Smooth muscle cell (in vitro differentiated cells): ENCODE data around the gene KCNMA1. TPM values are rescaled to one million over a fixed set of nuclear protein-coding genes. Genes with fewer than 3 reads are reported as not detected.

ENCODE experiments used
- DNase-seq: peaks from one replicate; lab custom pipeline; 2025; ENCODE audit not compliant: unreplicated experiment; lab: John Stamatoyannopoulos, UW
- H2AFZ ChIP-seq: fragments of 200-600 bp; sonication (generic); 2 replicates; pipeline ENCODE4 v1.6.0; 2016; ENCODE audit warnings: antibody characterized with exemption, low read depth, mild to moderate bottlenecking
- H3F3A ChIP-seq: fragments of 200-600 bp; sonication (generic); 2 replicates; pipeline ENCODE4 v1.6.0; 2017; ENCODE audit warnings: antibody characterized with exemption, low read depth
- H3K27ac ChIP-seq: fragments of 200-600 bp; sonication (generic); 2 replicates; pipeline ENCODE4 v1.5.1; 2016; ENCODE audit warnings: low read depth, mild to moderate bottlenecking
- H3K27me3 ChIP-seq: fragments of 200-600 bp; sonication (generic); 2 replicates; pipeline ENCODE4 v1.6.1; 2016; ENCODE audit warnings: low read depth, mild to moderate bottlenecking
- H3K36me3 ChIP-seq: fragments of 200-600 bp; sonication (generic); 2 replicates; pipeline ENCODE4 v1.5.1; 2016; ENCODE audit warnings: low read depth
- H3K4me1 ChIP-seq: fragments of 200-600 bp; sonication (generic); 2 replicates; pipeline ENCODE4 v1.5.1; 2016; ENCODE audit warnings: low read depth
- H3K4me2 ChIP-seq: fragments of 200-600 bp; sonication (generic); 2 replicates; pipeline ENCODE4 v1.6.0; 2016; ENCODE audit warnings: mild to moderate bottlenecking
- H3K4me3 ChIP-seq: fragments of 200-600 bp; sonication (generic); 2 replicates; pipeline ENCODE4 v1.5.1; 2016; ENCODE audit warnings: mild to moderate bottlenecking
- H3K79me2 ChIP-seq: fragments of 200-600 bp; sonication (generic); 2 replicates; pipeline ENCODE4 v1.6.0; 2016; ENCODE audit warnings: low read depth, mild to moderate bottlenecking
- H3K9ac ChIP-seq: fragments of 200-600 bp; sonication (generic); 2 replicates; pipeline ENCODE4 v1.6.0; 2016; ENCODE audit warnings: low read depth
- H3K9me3 ChIP-seq: fragments of 200-600 bp; sonication (generic); replicated peaks from 2 replicates; pipeline ENCODE4 v1.5.1; 2016; ENCODE audit warnings: low read depth
- H4K20me1 ChIP-seq: fragments of 200-600 bp; sonication (generic); 2 replicates; pipeline ENCODE4 v1.6.0; 2016; ENCODE audit warnings: low read depth
- CTCF ChIP-seq: fragments of 200-600 bp; sonication (generic); IDR thresholded peaks from 2 replicates; pipeline ENCODE4 v1.5.1; 2017; ENCODE audit warnings: borderline replicate concordance, mild to moderate bottlenecking, antibody characterized with exemption; ENCODE audit not compliant: insufficient read depth, poor library complexity, severe bottlenecking
- WGBS: methylation state at CpG from one replicate; pipeline ENCODE4 v1.1.7; 2016; ENCODE audit warnings: low lambda C conversion rate; 5-methylcytosine and 5-hydroxymethylcytosine counted together
- polyA plus RNA-seq: library from polyadenylated mRNA; unstranded; fragments of >200 nt; fragmentation: Nextera tagmentation; extraction: Ambion mirVana; gene quantifications from 2 replicates; pipeline ENCODE4 v1.2.1, GENCODE V29; 2016
- total RNA-seq: library from RNA; depleted of rRNA; stranded (reverse); fragments of >200 nt; gene quantifications from 2 replicates; pipeline ENCODE4 v1.2.3, GENCODE V29; 2014

Gene KCNMA1
- total and polyA plus RNA-seq, 2 experiments from 2014 or later = 9.1 to 23.4 TPM

DNA sequence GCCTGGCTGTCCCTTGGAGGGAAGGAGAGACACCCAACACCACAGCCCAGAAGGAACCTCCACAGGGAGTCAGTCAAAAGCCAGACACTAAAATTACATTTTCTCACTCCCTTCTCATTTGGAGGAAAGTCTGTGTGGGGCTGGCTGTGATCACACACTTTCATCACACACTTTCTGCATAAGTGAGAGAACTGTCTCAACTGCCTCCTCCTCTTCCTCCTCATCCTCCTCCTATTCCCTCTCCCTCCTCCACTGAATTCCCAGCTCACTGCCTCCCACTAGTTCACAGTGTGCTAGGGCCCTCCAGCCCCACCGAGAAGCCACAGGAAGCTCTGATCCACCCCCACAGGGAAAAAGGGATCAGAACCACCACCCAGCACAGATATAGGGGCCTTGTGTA, 91.6 kb downstream of the KCNMA1 start:
- DNase-seq = no peak
- no peak for TF ChIP-seq CTCF

GRCh38 chr10:77545585-77545984, 92.0 kb downstream of the KCNMA1 start:
- TF ChIP-seq CTCF = no peak
- Histone ChIP-seq H3K4me1 (no peaks in the 10 kb centered on the region), H3K27ac (no peak overlapping the region), H3K4me2 (no peak overlapping the region), H3K9me3 (no peaks in the 10 kb centered on the region), H3K36me3 (no peaks in the 10 kb centered on the region), H4K20me1 (no peaks in the 10 kb centered on the region), H3K27me3 (no peaks in the 10 kb centered on the region), H3K9ac (no peak overlapping the region), H3K4me3 (no peak overlapping the region), H3K79me2 (no peaks in the 10 kb centered on the region), H2AFZ (no peak overlapping the region), H3F3A (no peaks in the 10 kb centered on the region)
- no peak for DNase-seq
- WGBS = 97% methylated on average over 7 of the region's 7 CpGs

More for the DNA sequence above, 91.6 kb downstream of the KCNMA1 start:
- no peaks in the 10 kb centered on the region for H3K4me1 ChIP-seq
- no peak overlapping the region for H3K4me3 ChIP-seq
- H3K36me3 ChIP-seq = no peaks in the 10 kb centered on the region
- no peak overlapping the region for H3K9ac ChIP-seq
- H2AFZ ChIP-seq = no peak overlapping the region
- no peaks in the 10 kb centered on the region for H3K9me3 ChIP-seq
- WGBS = 75% methylated on average over 1 of the region's 1 CpG
- no peaks in the 10 kb centered on the region for H3F3A ChIP-seq
- no peaks in the 10 kb centered on the region for H3K79me2 ChIP-seq
- no peak overlapping the region for H3K27ac ChIP-seq
- no peak overlapping the region for H3K4me2 ChIP-seq
- no peaks in the 10 kb centered on the region for H3K27me3 ChIP-seq
- H4K20me1 ChIP-seq = no peaks in the 10 kb centered on the region

- Histone ChIP-seq H4K20me1 (no peaks in the 10 kb centered on the region), H3K4me2 (no peak overlapping the region), H3K9ac (no peak overlapping the region), H3K27ac (no peak overlapping the region), H3K9me3 (no peaks in the 10 kb centered on the region), H3F3A (no peaks in the 10 kb centered on the region), H3K79me2 (no peaks in the 10 kb centered on the region), H3K4me1 (no peaks in the 10 kb centered on the region), H3K4me3 (no peak overlapping the region), H3K36me3 (no peaks in the 10 kb centered on the region), H3K27me3 (no peaks in the 10 kb centered on the region), H2AFZ (no peak overlapping the region)
- DNase-seq = no peak
- no peak for TF ChIP-seq CTCF
- 95% methylated on average over 1 of the region's 1 CpG for WGBS
Measured at GRCh38 chr10:77544617-77545016, 93.0 kb downstream of the KCNMA1 start.

DNA sequence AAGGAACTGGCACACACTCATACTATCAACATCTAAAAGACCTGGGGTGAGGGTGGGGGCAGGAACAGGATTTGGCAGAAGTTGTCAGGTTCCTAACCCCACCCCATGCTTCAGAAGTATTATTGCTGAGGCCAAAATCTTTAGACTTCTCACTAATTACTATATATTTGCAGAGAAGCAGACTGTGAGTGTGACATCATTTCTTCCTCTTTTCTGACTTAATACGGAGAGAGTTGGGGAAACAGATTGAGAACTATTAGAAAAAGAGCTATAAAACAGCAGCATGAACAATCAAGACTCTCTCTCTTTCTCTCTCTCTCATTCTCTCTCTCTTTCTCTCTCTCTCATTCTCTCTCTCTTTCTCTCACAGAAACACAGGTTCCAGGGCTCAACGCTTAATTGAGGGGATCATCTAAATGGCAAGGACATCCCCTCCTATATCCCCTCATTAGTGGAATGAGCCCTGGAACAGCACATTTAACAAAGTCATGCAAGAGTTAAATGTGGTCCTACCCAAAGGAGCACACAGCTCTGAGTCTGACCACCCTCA, 94.8 kb downstream of the KCNMA1 start:
- Histone ChIP-seq H3K4me2 (no peak overlapping the region), H3K79me2 (no peaks in the 10 kb centered on the region), H3K9me3 (no peaks in the 10 kb centered on the region), H3K4me3 (no peak overlapping the region), H2AFZ (no peak overlapping the region), H3F3A (no peaks in the 10 kb centered on the region), H3K27me3 (no peaks in the 10 kb centered on the region), H3K4me1 (no peaks in the 10 kb centered on the region), H4K20me1 (no peaks in the 10 kb centered on the region), H3K36me3 (no peaks in the 10 kb centered on the region), H3K9ac (no peak overlapping the region), H3K27ac (no peak overlapping the region)
- DNase-seq = no peak
- no peak for TF ChIP-seq CTCF
- WGBS = 97% methylated on average over 2 of the region's 2 CpGs
